D721Med (cell line): ENCODE measurements around the gene VN1R5.

Experiments
- DNase-seq: peaks from one replicate; pipeline ENCODE4 v3.0.0; 2011; ENCODE audit warnings: low spot score; ENCODE audit not compliant: insufficient read length
- FAIRE-seq: peaks from 2 replicates; lab custom pipeline; 2011; peaks lifted over from hg19 to GRCh38; lab: Jason Lieb, UNC
- TF ChIP-seq, protein P1 (sequence below): IDR thresholded peaks from 2 replicates; pipeline ENCODE4 v1.5.1; 2012; ENCODE audit warnings: mild to moderate bottlenecking, control low read depth; ENCODE audit not compliant: insufficient read depth; ENCODE audit errors: missing control alignments

VN1R5 gene

DNA sequence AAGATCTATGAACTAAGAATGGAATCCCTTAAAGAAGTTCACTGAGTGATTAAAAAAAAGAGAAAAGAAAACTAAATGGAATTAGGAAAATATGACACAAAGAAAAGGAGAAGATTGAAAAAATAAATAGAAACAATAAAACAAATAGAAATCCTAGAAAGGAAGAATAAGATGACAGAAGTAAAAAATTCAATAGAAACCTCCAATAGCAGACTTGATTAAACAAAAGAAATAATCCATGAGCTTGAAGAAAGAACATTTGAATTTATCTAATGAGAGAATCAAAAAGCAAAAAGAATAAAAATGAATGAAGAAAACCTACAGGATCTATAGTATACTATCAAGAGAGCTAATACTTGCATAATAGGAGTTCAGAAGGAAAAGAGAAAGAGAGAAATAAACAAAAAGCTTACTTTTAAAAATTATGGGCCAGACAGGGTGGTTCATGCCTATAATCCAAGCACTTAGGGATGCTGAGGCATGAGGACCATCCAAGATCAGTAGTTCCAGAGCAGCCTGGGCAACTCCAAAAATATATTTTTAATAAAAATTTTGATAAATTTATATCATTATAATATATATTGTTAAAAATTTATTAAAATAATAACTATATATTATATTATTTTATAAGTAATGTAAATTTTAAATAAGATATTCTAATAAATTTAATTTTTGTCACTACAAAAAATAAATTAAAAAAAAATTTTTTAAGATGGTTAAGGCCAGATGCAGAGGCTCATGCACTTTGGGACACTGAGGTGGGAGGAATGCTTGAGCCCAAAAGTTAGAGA, 9.4 kb upstream of the VN1R5 start:
- TF ChIP-seq, protein P1, sequence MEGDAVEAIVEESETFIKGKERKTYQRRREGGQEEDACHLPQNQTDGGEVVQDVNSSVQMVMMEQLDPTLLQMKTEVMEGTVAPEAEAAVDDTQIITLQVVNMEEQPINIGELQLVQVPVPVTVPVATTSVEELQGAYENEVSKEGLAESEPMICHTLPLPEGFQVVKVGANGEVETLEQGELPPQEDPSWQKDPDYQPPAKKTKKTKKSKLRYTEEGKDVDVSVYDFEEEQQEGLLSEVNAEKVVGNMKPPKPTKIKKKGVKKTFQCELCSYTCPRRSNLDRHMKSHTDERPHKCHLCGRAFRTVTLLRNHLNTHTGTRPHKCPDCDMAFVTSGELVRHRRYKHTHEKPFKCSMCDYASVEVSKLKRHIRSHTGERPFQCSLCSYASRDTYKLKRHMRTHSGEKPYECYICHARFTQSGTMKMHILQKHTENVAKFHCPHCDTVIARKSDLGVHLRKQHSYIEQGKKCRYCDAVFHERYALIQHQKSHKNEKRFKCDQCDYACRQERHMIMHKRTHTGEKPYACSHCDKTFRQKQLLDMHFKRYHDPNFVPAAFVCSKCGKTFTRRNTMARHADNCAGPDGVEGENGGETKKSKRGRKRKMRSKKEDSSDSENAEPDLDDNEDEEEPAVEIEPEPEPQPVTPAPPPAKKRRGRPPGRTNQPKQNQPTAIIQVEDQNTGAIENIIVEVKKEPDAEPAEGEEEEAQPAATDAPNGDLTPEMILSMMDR = no peak
- FAIRE-seq (peak; percentile 38), DNase-seq (no peak)

- TF ChIP-seq, protein P1 = no peak
- DNase-seq = no peak
- no peak for FAIRE-seq
Measured at GRCh38 chr1:247247568-247247967, 8.3 kb upstream of the VN1R5 start.

DNA sequence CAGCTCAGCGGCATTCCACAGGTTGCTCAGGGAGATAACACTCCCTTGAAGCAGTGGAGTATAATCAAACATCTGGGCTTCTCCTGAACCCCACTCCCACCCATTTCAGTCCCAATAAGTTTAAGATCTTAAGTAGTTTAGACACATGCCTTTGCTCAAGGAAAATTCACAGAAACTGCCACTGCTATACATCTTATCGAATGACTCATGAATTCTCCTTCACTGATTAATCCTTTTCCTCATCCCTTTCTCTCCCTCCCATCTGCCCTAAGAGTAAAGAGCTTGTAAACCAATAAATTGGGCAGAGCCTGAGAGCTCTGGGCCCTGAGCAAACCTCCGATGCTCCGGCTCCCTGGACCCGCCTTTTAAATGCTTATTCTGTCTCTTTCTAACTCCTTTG, 10.2 kb downstream of the VN1R5 start:
- DNase-seq (no peak), FAIRE-seq (no peak)
- TF ChIP-seq, protein P1 = no peak

DNA sequence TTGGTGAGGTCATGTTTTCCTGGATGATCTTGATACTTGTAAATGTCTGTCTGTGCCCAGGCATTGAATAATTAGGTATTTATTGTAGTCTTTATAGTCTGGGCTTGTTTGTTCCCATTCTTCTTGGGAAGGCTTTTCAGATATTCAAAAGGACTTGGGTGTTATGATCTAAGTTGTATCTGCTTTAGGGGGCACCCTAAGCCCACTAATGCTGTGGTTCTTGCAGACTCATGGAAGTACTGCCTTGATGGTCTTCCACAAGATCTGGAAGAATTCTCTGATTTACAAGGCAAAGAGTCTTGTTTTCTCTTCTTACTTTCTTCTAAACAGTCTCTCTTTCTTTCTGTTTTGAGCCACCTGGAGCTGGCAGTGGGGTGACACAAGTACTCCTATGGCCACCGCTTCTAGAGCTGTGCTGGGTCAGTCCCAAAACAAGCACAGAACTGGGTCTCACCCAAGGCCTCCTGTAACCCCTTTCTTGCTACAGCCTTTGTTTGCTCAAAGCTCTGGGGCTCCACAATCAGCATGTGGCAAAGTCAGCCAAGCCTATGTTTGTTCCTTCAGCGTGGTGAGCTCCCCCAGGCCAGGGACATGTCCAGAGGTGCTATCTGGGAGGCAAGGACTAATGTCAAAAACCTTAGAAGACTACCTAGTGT, 12.6 kb downstream of the VN1R5 start:
- DNase-seq (no peak), FAIRE-seq (no peak)
- TF ChIP-seq, protein P1 = no peak

- FAIRE-seq = no peak
- TF ChIP-seq, protein P1 = no peak
- no peak for DNase-seq
Measured at GRCh38 chr1:247269133-247269532, 13.3 kb downstream of the VN1R5 start.

DNA sequence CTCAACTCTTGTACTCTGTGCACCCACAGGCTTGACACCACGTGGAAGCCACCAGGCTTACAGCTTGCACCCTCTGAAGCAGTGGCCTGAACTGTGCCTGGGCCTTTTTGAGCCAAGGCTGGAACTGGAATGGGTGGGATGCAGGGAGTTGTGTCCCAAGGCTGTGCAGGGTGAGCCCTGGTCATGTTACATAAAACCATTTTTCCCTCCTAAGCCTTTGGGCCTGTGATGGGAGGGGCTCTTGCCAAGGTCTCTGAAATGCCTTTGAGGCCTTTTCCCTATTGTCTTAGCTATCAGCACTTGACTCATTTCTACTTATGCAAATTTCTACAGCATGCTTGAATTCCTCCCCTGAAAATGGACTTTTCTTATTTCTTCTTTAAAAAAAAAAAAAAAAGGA, 14.1 kb downstream of the VN1R5 start:
- FAIRE-seq = no peak
- no peak for DNase-seq
- TF ChIP-seq, protein P1 = no peak

DNA sequence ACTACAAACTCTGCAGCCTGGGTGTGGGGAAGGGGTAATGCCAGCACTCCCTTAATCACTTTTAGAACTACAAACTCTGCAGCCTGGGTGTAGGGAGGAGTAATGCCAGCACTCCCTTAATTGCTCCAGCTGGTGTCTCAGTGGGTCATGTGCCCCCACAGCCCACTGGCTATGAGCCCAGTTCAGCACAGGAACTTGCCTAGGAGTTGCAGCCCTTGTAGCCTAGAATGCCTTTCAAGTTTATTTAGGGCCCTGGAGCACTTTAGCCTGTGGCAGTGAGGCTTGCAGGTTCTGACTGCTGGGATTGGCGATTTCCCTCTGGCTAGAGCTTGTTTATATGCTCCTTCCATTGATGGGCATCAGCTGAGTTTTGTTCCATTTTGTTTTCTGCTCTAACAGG, 17.1 kb downstream of the VN1R5 start:
- TF ChIP-seq, protein P1 = no peak
- FAIRE-seq (no peak), DNase-seq (no peak)
